UCSD-AML1 (cell line): ENCODE measurements around the gene COL24A1.
"Not testable (repeated sequence)": the region's sequence is repeated elsewhere in the genome, so short reads cannot be mapped to it uniquely, and the experiment has no call there.

Source experiments
- DNase-seq: peaks from one replicate; lab custom pipeline; 2025; ENCODE audit not compliant: unreplicated experiment; lab: John Stamatoyannopoulos, UW

COL24A1 gene

GRCh38 chr1:86153836-86154235 lies 2.7 kb downstream of the COL24A1 start:
- DNase-seq = no peak

GRCh38 chr1:86152887-86153286 lies 3.7 kb downstream of the COL24A1 start:
- no peak for DNase-seq

GRCh38 chr1:86151427-86151826 lies 5.1 kb downstream of the COL24A1 start:
- DNase-seq = no peak

DNA sequence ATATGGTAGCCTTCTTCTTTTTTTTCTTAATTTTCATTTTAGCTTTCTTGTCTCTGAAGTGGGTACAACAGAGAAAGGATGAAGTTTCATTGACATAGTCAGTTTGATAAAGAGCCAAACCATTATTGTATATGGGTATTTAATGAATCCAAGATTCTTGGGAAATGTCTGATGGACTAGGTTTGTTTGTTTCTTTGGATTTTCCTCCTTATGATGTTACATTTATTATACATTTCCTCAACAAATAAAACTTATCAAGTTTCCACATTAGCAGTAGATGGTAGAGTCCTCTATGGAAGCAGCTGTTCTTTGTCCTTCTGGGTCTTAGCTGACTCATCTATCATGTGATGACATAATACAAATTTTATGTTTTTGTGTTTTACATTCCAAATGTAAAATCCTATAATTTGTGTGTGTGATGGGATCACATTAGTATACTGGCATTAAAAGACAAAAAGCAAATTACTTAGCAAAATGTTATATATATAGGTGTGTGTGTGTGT lies 6.0 kb downstream of the COL24A1 start:
- no peak for DNase-seq

DNA sequence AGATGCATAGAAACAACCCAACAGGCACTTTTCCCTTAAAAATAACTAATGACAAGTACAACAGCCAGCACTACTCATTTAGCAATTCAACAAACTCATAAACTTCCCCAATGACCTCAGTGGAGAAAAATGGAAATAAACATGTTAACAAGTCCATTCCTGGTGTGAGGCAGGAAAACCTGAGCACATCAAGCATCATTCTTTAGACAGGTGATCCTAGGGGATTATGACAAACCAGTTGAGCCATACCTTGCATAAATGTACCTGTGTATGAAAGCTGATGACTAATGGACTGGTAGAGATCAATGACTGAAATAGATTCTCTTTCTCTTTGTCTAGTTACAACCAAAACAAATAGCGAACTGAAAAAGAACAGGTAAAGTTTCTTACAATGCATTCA lies 7.0 kb downstream of the COL24A1 start:
- no peak for DNase-seq

GRCh38 chr1:86147755-86148154 lies 8.8 kb downstream of the COL24A1 start:
- no peak for DNase-seq

GRCh38 chr1:86146566-86146965 lies 10.0 kb downstream of the COL24A1 start:
- no peak for DNase-seq

DNA sequence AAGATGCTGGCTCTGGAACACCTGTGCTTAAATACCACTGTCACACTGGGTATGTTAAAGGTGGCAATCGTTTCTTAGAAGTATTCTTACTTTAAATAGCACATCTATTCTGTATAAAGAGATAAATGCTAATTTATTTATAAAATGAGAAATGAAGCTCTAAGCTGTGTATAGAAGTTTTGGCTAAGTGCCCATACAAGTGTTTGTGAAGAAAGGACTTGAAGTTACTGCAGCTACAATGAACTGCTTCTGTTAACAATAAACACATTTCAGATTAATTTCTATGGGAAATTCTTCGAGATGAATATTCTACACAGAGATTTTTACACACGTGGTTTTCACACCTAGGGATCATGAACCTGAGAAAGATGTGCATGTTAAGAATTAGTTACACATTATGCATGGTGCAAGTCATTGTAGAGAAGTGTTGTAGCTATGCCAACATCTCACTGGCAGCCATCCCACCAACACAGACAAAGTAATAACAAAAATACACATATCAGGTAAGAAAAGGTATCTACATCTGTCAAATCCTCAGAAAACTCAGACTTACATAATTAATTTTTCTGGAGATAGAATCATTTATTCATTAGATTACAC lies 16.2 kb downstream of the COL24A1 start:
- no peak for DNase-seq

DNA sequence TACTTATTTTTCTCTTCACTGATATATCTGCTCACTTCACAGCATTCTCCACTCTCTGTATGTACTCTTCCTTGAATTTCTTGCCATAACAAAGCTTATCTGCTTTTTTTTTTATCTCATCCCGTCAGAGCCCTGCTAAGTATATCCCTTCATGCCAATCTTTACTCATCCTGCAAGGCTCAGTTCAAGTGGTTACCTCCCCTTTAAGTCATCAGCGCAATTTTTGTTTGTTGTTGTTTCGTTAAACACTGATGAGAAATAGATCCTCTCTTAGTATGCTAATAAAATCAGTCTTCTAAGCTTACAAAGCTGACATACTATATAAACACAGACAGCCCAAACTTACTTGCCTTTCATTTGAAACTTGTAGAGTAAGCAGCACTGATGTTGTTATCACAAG lies 17.8 kb downstream of the COL24A1 start:
- no peak for DNase-seq

GRCh38 chr1:86137436-86137835 lies 19.1 kb downstream of the COL24A1 start:
- DNase-seq = no peak

- DNase-seq = no peak
Observed at GRCh38 chr1:86119214-86119764, 37.3 kb downstream of the COL24A1 start.

DNA sequence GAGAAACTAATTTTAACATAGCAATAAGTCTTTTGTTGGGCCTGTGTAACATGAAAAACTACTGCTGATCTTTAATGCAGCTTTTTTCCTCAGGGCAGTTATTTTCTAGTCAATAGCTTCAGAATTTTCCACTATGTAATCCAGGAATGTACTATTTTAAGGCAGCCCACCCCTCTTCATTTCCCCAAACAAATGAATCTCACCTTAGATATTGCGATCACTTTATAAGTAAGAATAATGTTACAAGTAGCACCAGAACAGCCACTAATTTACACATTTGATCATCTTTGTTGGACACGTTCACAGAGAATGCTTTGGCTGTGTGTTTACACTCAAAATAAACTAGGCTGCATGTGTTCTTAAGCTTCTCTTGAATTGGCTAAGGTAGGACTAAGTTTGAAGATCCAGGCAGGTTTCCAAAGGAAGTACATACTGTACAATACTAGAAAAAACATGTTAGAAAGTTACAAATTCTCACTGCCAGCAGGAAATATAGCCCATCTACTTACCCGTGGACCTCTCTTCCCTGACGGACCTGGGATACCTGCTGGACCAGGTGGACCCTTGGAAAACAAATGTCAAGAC lies 41.7 kb downstream of the COL24A1 start:
- no peak for DNase-seq

GRCh38 chr1:86114236-86114635 lies 42.3 kb downstream of the COL24A1 start:
- DNase-seq = no peak

DNA sequence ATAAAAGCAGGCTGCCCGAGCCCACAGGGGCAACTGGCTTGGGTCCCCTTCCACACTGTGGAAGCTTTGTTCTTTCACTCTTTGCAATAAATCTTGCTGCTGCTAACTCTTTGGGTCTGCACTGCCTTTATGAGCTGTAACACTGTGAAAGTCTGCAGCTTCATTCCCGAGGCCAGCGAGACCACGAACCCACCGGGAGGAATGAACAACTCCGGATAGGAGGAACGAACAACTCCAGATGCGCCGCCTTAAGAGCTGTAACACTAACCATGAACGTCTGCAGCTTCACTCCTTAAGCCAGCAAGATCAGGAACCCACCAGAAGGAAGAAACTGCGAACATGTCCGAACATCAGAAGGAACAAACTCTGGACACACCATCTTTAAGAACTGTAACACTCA lies 45.0 kb downstream of the COL24A1 start:
- DNase-seq = not testable (repeated sequence)

GRCh38 chr1:86110451-86111129 lies 46.0 kb downstream of the COL24A1 start:
- DNase-seq = no peak

- no peak for DNase-seq
Observed at GRCh38 chr1:86105533-86105866, 51.1 kb downstream of the COL24A1 start.

GRCh38 chr1:86104606-86105532 lies 51.7 kb downstream of the COL24A1 start:
- no peak for DNase-seq

GRCh38 chr1:86101616-86102015 lies 55.0 kb downstream of the COL24A1 start:
- no peak for DNase-seq

GRCh38 chr1:86100401-86100800 lies 56.2 kb downstream of the COL24A1 start:
- no peak for DNase-seq

DNA sequence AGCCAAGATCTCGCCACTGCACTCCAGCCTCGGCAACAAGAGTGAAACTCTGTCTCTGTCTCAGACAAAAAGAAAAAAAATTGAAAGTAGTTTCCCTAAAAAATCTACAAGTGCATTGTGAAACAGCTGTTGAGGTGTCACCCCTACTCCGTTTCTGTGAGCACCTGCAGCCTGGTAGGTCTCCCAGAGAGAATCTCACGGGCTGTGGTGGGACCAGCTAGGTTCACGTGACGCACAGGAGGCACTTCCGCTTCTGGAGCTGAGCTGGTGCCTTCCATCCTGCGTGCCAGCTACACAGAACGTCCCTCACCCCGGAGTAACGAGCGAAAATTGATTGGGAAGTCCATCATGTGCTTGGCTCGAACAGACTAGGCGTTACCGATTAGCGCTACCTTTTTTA lies 66.8 kb downstream of the COL24A1 start:
- no peak for DNase-seq

GRCh38 chr1:86085741-86086409 lies 70.7 kb downstream of the COL24A1 start:
- DNase-seq = no peak
